NOMO-1 (cell line): Measurements from ENCODE around the gene TRIM43.
"Not testable (repeated sequence)": the region's sequence is repeated elsewhere in the genome, so short reads cannot be mapped to it uniquely, and the experiment has no call there.

Experiments
- DNase-seq, 2 experiments: peaks; one replicate each; lab custom pipeline; 2025; ENCODE audit not compliant: unreplicated experiment in 2 of 2; lab: John Stamatoyannopoulos, UW

The TRIM43 gene

GRCh38 chr2:95640515-95641288 is 48.9 kb downstream of the TRIM43 start:
- not testable (repeated sequence) for DNase-seq

DNA sequence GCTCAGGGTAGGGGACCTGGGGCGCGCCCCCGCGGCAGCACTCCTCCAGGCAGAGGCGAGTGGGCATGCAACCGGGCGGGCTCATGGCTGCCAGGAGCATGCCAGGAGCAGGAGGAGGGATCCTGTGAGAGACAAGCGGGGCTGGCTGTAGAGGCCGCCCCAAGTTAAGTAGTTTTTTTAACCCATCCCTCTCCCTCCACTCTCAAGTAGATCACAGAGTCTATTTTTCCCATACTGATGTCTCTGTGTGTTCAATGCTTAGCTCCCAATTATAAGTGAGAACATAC is 49.4 kb downstream of the TRIM43 start:
- DNase-seq, result not testable (repeated sequence)

DNA sequence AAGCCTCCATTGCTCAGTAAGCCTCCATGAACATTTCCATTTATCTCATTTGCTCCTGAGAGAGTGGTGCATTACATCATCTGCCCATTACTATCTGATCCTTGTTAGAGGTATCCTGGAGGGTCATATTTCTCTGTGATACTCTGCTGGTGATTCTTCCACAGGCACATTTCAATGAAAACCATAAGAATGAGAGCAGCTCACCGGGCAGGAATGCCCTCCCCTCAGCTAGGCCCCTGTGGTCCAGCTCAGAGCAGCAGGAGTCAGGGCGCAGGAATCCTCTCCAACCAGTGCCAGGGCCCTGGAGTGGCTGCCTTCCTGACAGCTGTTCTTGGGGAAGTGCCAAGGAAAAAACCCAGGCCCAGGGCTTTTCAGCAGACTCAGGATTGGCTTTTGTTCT is 50.0 kb downstream of the TRIM43 start:
- not testable (repeated sequence) for DNase-seq

DNA sequence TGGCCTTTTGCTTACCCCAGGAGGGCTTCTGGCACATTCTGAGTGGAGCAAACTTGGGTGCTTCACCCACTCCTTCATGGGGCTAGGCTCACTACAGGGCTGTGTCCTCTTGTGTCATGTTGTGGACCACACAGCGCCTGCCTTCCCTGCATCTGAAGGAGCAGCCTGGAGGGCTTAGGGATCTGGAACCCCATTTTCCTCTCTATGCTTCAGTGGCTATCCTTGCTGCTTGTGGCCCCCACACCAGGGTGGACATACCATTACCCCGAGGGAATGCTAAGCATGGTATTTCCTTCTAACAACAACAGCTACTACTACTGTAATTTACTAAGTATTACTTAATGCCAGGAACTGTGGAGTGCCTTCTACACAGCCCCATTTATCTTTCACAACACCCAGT is 50.6 kb downstream of the TRIM43 start:
- not testable (repeated sequence) for DNase-seq

GRCh38 chr2:95642951-95643350 is 51.1 kb downstream of the TRIM43 start:
- DNase-seq, result not testable (repeated sequence)

- DNase-seq, result not testable (repeated sequence)
Measured at GRCh38 chr2:95645312-95645711, 53.5 kb downstream of the TRIM43 start.

DNA sequence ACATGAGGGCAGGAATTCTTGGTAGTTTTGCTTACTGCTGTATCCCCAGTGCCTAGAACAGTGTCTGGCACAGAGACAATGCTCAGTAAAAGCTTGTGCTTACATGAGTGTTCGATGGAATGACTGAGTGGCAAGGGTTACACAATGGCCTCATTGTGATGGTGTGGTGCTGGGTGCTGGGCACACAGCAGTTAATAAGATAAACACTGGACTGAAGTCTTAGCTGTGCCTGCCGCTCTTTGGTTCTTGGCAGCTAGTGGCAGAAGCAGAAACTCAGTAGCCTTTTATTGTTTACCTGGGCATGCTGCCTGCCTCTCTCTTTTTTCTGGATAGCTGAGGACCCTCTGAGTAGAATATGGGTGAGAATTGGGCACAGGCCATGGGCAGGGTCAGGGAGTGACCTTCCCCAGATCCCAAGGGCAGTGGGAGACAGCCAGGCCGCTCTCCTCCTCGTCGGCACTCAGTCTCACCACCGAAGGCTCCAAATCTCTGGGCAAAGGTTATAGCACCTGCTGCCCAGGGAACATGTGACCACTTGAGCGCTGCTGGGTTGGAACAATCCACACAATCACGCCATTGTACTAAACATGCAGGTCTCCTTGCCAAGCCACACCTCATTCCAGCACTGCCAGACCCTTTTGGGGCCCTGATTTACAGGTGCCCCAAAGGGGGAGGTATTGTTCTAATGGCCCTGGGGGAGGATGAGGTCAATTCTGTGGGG is 54.6 kb downstream of the TRIM43 start:
- DNase-seq, result not testable (repeated sequence)

- not testable (repeated sequence) for DNase-seq
Measured at GRCh38 chr2:95648894-95649544, 57.2 kb downstream of the TRIM43 start.
